HG03139 (cell line): Measurements from ENCODE around the gene HPCAL4.

Experiments
- ATAC-seq: cut with Tn5 transposase; IDR thresholded peaks from one replicate; pipeline ENCODE4 v1.9.1; 2021; ENCODE audit not compliant: unreplicated experiment

The HPCAL4 gene

GRCh38 chr1:39704757-39705156 is 13.5 kb upstream of the HPCAL4 start:
- ATAC-seq = no peak

DNA sequence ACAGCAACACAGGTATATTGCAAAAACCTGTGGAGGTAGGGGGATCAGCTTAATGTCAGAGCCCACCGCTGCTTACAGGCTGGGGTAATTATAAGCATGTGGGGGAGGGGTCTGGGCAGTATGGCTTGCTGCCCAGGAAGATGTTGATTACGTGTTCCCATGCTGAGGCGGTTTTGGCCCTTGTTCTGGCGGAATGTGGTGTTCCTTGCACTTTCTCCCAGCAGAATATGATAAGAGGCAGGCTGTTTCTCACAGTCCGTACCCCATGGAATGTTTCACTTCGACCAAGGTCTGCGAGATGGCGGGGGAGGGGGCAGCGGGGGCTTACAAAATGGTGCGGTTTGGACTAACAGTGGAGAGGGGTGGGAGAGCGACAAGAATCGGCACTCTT is 9.8 kb upstream of the HPCAL4 start:
- ATAC-seq = no peak

- ATAC-seq = no peak
Measured at GRCh38 chr1:39700348-39700747, 9.1 kb upstream of the HPCAL4 start.

GRCh38 chr1:39699419-39699818 is 8.2 kb upstream of the HPCAL4 start:
- no peak for ATAC-seq

GRCh38 chr1:39698568-39698967 is 7.3 kb upstream of the HPCAL4 start:
- ATAC-seq = no peak

DNA sequence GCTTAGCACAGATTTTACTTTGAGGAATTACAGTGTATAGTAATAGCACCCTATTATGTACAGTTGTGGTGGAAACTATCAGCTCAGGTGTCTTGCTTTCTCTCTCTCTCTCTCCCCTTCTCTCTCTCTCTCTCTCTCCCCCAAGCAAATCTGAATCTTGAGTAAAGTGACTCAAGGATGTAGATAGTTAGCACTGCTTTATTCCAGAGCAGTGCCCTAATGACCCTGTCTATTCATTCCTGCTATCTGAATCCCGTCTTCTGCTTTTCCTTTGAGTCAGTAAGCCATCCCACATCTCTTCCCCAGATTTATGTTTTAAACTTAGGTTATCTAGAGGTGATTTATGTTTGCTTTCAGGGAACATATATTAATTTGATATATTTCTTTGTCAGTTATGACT is 5.2 kb upstream of the HPCAL4 start:
- no peak for ATAC-seq

DNA sequence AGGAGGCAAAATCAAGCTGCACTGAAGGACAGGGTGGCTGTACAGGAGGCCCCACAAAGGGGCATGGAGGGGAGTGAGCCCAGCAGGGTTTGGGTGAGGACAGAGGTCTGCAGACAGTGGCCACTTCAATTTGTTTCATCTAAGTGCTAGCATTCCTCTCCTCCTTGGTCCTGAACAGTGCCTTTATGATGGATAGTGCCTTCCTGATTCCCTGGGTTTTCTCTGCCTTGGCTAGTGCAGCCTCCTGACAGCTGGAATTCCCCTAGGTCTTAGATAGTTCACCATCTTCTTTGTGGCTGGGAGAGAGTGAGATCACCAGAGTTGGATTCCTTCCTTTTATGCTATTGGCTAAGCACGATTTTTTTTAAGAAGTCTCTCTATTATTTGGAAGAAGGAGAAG is 3.8 kb upstream of the HPCAL4 start:
- ATAC-seq = no peak

GRCh38 chr1:39694026-39694425 is 2.8 kb upstream of the HPCAL4 start:
- no peak for ATAC-seq

DNA sequence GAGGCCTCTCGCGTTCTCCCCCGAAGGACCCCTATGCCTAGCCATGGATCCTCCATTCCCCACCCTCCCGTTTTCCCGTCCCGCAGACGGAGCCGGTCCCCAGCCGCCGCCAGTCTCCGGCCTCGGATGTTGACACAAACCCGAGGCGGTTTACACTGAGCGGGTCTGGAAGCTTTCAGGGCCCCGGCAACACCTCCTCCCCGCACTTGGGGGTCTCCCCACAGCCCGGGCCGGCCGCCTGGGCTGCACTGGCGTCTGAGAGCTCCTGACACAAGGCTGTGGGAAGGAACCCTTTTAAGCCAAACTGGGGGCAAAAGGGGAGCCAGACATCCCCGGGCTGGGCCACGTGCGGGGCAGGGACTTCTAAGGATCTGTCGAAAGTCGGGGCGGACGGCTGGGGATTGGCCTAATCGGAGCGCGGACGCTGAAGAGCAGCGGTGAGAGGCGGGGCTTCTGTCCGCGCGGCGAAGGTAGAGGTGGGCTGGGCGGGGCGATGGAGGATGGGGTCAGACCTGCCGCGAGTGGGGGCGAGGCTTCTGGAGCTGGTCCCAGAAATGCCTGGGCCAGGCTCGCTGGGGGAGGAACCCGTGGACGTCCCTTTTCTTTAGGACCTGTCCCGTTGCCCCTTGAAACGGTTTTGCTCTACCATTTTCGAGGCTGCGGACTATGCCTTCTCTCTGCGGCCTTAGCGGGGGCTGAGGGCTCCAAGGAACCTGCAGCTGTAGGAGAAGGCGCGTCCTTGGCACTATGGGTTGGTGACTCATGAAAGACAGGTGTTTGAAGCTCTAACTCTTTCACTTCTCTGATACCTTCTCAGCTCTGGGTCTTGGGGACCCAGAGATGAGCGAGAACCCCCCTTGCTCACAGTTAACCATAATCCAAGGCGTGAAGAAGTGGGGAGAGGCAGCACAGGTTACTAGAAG is 1.2 kb upstream of the HPCAL4 start:
- ATAC-seq = no peak

GRCh38 chr1:39690794-39691382 is 345 bp downstream of the HPCAL4 start:
- ATAC-seq = no peak

DNA sequence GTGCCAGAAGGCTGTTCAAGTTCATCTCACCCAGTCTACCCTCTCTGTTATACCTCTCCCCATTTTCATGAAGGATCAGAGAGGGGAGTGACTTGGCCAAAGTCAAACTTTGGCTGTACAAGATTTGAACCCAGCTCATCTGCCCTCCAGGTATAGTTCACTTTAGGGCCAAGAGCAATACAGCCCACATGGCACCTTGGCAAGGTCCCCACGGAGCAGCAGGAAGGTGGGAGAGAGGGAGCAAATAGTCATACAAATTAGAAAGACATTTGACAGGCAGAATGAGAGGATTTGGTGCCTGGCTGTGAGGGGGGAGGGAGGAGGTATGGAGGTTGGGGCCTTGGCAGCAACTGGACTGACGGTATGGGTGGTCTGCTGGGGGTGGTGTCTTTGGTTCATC is 1.0 kb downstream of the HPCAL4 start:
- no peak for ATAC-seq

GRCh38 chr1:39689635-39690034 is 1.6 kb downstream of the HPCAL4 start:
- no peak for ATAC-seq

DNA sequence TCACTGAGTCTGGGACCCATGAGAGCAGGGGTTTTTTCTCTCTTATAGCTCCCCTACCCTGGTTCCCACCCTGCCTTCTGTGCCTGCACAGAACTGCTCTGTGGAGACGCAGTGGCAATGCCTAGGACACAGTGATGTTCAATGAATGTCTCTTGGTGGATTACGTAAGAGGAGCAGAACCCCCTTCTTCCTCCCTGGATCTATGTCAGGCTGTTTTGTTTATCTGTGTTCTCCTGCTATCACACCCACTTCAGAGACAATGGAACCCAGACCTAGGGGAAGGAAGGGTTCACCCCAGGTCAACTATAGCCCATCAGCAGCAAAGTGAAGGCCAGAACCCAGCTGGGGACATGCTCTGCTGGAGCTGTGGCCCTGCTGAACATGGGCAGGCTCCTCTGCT is 2.0 kb downstream of the HPCAL4 start:
- no peak for ATAC-seq

GRCh38 chr1:39688706-39689105 is 2.5 kb downstream of the HPCAL4 start:
- ATAC-seq = no peak

DNA sequence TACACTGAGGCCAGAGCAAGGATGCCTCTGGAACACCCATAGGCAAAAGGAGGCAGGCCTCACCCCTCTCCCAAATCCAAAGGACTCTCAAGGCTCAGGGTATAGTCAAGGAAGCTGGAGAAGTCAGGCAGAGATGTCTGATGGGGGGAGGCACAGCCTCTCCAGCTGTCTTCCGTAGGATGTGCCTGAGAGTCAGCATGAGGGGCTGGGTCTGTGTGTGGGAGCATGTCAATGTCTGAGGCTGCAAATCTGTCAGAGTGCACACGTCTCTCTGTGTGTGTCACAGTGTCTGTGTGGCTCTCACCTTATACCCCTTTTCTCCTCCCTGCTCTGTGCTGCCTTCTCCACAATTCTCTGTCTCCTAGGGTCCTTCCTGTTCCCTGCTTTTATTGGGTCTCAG is 4.0 kb downstream of the HPCAL4 start:
- ATAC-seq = no peak

DNA sequence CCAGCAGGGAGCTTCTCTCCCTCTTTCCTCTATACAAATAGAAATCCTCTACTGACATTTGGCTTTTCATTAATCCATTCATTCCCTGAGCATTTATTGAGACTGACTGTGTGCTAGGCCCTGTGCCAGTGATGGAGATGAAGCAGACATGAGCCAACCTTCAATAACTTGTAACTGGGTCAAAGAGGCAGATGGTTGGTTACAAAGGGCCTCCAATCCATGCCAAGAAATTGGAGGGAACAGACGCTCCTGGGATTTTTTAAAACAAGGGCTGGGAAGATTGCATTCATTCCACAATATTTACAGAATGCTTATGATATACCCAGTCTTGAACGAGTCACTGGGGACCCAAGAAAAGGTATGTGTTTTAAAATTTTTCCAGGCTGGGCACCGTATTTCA is 6.2 kb downstream of the HPCAL4 start:
- ATAC-seq = no peak

DNA sequence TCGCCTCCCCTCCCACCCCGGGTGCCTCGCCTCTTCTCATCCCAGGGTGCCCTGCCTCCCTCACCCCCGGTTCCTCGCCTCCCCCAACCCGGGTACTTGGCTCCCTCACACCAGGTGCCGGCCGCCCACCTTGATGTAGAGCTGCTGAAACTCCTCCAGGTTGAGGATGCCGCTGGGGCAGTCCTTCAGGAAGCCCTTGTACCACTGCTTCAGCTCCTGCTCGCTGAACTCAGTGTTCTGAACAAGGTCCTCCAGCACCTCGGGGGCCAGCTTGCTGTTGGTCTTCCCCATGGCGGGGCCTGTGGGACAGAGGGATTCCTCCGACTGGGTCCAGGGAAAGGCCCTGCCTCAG is 6.9 kb downstream of the HPCAL4 start:
- no peak for ATAC-seq

DNA sequence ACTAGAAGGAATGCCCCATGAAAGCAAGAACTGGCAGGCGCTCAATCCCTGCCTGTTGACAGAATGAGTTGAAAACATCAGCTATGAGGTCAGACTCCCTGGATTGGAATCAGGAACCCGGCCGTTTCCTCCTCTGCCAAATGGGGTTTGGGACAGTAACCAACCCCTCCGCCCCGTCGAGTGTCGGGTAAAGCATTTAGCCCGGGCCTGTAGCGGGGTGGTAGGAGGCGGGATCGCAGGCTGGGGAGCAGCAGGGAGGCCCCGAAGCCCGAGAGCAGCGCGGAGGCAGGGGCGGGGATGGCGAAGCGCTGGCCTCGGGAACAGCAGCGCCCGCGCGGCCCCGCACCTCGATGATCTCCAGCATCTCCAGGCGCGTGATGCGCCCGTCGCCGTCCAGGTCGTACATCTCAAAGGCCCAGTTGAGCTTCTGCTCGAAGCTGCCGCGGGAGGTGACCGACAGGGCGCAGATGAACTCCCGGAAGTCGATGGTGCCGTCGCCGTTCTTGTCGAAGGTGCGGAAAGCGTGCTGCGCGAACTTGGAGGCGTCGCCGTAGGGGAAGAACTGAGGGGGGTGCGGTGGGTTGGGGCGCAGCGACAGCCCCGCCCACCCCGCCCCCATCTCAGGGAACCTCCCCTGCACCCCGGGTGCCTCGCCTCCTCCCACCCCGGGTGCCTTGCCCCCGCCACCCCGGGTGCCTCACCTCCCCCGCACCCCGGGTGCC is 7.5 kb downstream of the HPCAL4 start:
- no peak for ATAC-seq

GRCh38 chr1:39681999-39682398 is 9.2 kb downstream of the HPCAL4 start:
- no peak for ATAC-seq

- ATAC-seq = no peak
Measured at GRCh38 chr1:39681294-39681693, 9.9 kb downstream of the HPCAL4 start.

GRCh38 chr1:39680751-39681150 is 10.5 kb downstream of the HPCAL4 start:
- ATAC-seq = no peak

DNA sequence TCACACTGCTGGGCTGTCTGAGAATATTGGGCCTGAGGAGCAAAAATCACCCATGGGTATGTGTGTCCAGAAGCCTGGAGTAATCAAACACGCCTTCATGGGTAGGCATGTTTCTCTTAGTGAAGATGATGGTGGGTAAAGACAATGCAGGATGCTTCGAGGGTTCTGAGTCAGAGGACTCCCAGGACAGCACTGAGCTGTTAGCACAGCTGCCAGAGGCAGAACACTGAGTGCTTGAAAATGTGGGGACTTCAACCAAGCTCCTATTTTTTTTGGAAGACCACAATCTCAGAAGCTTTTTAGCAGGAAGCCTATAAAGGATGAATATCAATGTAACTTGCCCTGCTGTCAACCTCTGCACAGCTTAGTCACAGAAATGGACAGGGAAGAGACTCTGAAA is 11.4 kb downstream of the HPCAL4 start:
- ATAC-seq = no peak
